Glutamatergic neuron (in vitro differentiated cells): ENCODE results near the gene NTM. TPM values are rescaled to one million over a fixed set of nuclear protein-coding genes. Genes with fewer than 3 reads are reported as not detected.

Source experiments
- DNase-seq: peaks from one replicate; pipeline ENCODE4 v3.0.0; 2022
- H3K27ac Mint-ChIP-seq: one replicate; pipeline ENCODE4 v1.8.0; 2020; ENCODE audit warnings: mild to moderate bottlenecking, mixed read lengths, inconsistent platforms; ENCODE audit not compliant: unreplicated experiment
- H3K27me3 Mint-ChIP-seq: one replicate; pipeline ENCODE4 v1.8.0; 2020; ENCODE audit warnings: mild to moderate bottlenecking, moderate library complexity, mixed read lengths, inconsistent platforms; ENCODE audit not compliant: unreplicated experiment
- H3K36me3 Mint-ChIP-seq: one replicate; pipeline ENCODE4 v1.8.0; 2020; ENCODE audit warnings: mild to moderate bottlenecking, mixed read lengths, inconsistent platforms; ENCODE audit not compliant: unreplicated experiment
- H3K4me1 Mint-ChIP-seq: one replicate; pipeline ENCODE4 v1.8.0; 2020; ENCODE audit warnings: mild to moderate bottlenecking, low read depth, mixed read lengths, inconsistent platforms; ENCODE audit not compliant: unreplicated experiment
- H3K4me3 Mint-ChIP-seq: one replicate; pipeline ENCODE4 v1.8.0; 2020; ENCODE audit warnings: mild to moderate bottlenecking, mixed read lengths, inconsistent platforms; ENCODE audit not compliant: unreplicated experiment
- H3K9me3 Mint-ChIP-seq: one replicate; pipeline ENCODE4 v1.8.0; 2020; ENCODE audit warnings: mild to moderate bottlenecking, moderate library complexity, mixed read lengths, inconsistent platforms; ENCODE audit not compliant: unreplicated experiment
- total RNA-seq: library from RNA; stranded (reverse); fragmentation: NEBNext Ultra II Directional; extraction: Animal tissue kit (Norgen Biotek cat#: 25700); gene quantifications from one replicate; pipeline ENCODE4 v1.2.1, GENCODE V29; 2021; ENCODE audit not compliant: unreplicated experiment
- TF ChIP-seq, protein P1 (sequence below): fragments of 200-600 bp; sonication (generic); IDR thresholded peaks from one replicate; pipeline ENCODE4 v1.5.0; 2021; ENCODE audit not compliant: partially characterized antibody, unreplicated experiment

NTM gene
- total RNA-seq, 1 donor from 2014 or later: 1.2 TPM

DNA sequence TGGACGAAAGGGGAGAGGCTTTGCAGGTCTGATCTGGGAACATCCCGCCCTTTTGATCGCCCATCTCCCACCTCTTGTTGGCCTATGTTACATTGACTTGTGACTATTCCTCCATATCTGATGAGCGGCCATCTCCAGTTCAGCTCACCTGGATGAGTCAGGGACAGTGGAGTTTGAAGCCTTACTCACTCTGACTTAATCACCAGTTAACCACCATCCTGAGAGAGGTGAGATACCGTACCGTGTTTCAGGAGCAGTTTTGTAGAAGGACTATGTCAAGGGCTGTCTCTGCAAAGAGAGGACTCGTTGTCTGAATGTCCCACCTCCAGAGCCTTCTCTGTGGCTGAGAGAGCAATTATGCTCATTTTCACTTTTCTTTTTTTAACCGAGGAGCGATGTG is 771.7 kb downstream of the NTM start:
- TF ChIP-seq, protein P1, sequence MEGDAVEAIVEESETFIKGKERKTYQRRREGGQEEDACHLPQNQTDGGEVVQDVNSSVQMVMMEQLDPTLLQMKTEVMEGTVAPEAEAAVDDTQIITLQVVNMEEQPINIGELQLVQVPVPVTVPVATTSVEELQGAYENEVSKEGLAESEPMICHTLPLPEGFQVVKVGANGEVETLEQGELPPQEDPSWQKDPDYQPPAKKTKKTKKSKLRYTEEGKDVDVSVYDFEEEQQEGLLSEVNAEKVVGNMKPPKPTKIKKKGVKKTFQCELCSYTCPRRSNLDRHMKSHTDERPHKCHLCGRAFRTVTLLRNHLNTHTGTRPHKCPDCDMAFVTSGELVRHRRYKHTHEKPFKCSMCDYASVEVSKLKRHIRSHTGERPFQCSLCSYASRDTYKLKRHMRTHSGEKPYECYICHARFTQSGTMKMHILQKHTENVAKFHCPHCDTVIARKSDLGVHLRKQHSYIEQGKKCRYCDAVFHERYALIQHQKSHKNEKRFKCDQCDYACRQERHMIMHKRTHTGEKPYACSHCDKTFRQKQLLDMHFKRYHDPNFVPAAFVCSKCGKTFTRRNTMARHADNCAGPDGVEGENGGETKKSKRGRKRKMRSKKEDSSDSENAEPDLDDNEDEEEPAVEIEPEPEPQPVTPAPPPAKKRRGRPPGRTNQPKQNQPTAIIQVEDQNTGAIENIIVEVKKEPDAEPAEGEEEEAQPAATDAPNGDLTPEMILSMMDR: no peak
- no peaks in the 10 kb centered on the region for H3K27me3 Mint-ChIP-seq
- DNase-seq: no peak
- no peaks in the 10 kb centered on the region for H3K36me3 Mint-ChIP-seq
- no peak overlapping the region for H3K27ac Mint-ChIP-seq
- no peak overlapping the region for H3K4me3 Mint-ChIP-seq
- no peaks in the 10 kb centered on the region for H3K4me1 Mint-ChIP-seq
- no peaks in the 10 kb centered on the region for H3K9me3 Mint-ChIP-seq

DNA sequence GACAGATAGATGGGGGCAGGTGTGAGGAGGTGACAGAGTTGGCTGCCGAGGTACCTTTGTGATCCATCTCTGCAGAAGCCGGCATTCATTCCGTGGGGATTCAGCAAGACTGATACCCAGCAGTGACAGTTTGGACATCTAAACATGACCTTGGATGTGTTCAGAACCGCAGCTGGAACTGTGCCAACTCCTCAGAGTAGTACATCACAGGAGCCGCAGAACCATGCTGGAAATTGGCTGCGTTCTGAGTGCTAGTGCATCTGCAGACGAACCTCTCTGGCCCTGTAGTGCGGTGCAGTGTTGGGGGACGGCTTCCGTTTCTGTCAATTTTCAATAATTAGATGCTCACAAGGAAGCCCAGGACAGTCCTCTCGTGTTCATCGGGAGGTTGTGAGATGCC is 772.1 kb downstream of the NTM start:
- DNase-seq: no peak
- TF ChIP-seq, protein P1: no peak
- Mint-ChIP-seq H3K4me1 (no peaks in the 10 kb centered on the region), H3K27me3 (no peaks in the 10 kb centered on the region), H3K36me3 (no peaks in the 10 kb centered on the region), H3K4me3 (no peak overlapping the region), H3K9me3 (no peaks in the 10 kb centered on the region), H3K27ac (no peak overlapping the region)

DNA sequence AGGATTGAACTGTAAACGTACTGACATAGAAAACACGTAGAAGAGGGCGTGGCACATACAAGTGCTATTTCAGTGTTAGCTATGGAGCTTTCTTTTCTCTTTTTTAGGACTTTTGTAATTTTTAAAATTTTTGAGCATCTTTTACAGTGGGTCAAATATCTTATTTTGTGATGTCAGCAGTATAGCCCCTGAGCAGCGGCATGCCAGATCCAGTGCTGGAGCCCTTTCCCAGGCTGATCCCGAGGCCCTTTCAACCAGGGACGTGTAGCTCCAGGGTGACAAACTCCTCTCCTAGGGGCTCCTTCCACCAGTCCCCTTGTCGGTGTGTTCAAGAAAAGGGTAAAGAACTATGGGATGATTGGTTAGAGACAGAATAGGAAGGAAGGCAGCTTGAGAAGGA is 777.0 kb downstream of the NTM start:
- Mint-ChIP-seq H3K27me3 (no peaks in the 10 kb centered on the region), H3K27ac (no peak overlapping the region), H3K4me1 (no peaks in the 10 kb centered on the region), H3K9me3 (no peaks in the 10 kb centered on the region), H3K36me3 (no peaks in the 10 kb centered on the region), H3K4me3 (no peak overlapping the region)
- no peak for DNase-seq
- TF ChIP-seq, protein P1: no peak

DNA sequence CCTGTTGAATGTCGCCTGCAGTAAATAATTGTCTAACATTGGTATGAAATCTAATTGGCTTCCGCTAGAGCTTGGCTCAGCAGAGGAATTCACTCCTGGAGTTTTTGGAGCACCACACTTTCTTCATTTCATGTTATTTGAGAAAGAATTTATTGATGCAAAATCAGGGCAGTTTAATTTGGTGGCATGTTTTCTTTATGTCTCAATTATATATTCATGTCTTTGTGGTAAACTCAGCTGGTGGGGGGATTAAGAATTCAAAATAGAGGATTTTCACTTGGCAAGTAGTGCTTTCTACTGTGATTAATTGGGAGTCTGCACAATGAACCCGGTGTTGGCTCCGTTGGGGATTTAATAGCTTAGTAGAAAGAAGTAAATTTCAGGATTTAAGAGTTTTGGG is 784.4 kb downstream of the NTM start:
- Mint-ChIP-seq H3K4me1 (no peaks in the 10 kb centered on the region), H3K36me3 (no peaks in the 10 kb centered on the region), H3K4me3 (no peak overlapping the region), H3K27ac (no peak overlapping the region), H3K9me3 (peaks cover 2% of the 10 kb centered on the region), H3K27me3 (no peaks in the 10 kb centered on the region)
- DNase-seq: no peak
- TF ChIP-seq, protein P1: no peak

DNA sequence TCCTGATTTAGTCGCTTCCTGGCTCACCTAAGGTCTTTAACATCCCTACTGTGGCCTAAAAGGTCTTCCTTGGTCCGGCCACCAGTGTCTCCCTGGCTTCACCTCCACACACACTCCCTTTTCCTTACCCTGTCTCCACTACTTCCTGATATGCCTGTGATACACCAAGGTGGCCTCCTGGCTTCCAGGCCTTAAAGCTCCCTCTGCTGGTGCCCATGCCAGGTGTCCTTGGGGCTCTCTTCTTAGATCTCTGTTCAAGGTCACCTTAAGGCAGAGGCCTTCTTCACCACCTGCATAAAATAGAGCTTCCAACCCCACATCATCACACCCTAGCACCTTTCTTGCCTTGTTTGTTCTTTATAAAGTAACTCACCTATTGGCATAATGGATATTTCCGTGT is 787.7 kb downstream of the NTM start:
- peaks cover 2% of the 10 kb centered on the region for H3K27me3 Mint-ChIP-seq
- no peaks in the 10 kb centered on the region for H3K36me3 Mint-ChIP-seq
- TF ChIP-seq, protein P1: no peak
- no peak overlapping the region for H3K27ac Mint-ChIP-seq
- no peaks in the 10 kb centered on the region for H3K4me1 Mint-ChIP-seq
- peaks cover 2% of the 10 kb centered on the region for H3K9me3 Mint-ChIP-seq
- no peak for DNase-seq
- no peak overlapping the region for H3K4me3 Mint-ChIP-seq
